WTC11 (cell line): ENCODE measurements around the gene GRPEL1. TPM values are rescaled to one million over a fixed set of nuclear protein-coding genes. Genes with fewer than 3 reads are reported as not detected.

Source experiments
- ATAC-seq: fragments of 200-7000 bp; cut with Tn5 transposase; 2 replicates; pipeline ENCODE4 v1.10.0; 2021; ENCODE audit warnings: mild to moderate bottlenecking, moderate library complexity
- CTCF ChIA-PET: fragments of 300-600 bp; sonication (Branson Sonifier 250); formaldehyde crosslinking; loops from one replicate; lab custom pipeline; 2021; ENCODE audit warnings: antibody characterized with exemption; lab: Charles Lee
- POLR2A ChIA-PET: fragments of 350-600 bp; sonication (Branson Sonifier 250); formaldehyde crosslinking; loops from one replicate; lab custom pipeline; 2021; ENCODE audit warnings: antibody characterized with exemption; lab: Charles Lee
- DNase-seq: peaks from one replicate; pipeline ENCODE4 v3.0.0; 2021; ENCODE audit warnings: low spot score
- H3K27ac Mint-ChIP-seq: 2 replicates; pipeline ENCODE4 v1.8.0; 2021; ENCODE audit warnings: mixed read lengths
- H3K27me3 Mint-ChIP-seq: 2 replicates; pipeline ENCODE4 v1.8.0; 2021; ENCODE audit warnings: low read depth, mild to moderate bottlenecking, moderate library complexity, mixed read lengths
- H3K36me3 Mint-ChIP-seq: 2 replicates; pipeline ENCODE4 v1.8.0; 2021; ENCODE audit warnings: mixed read lengths
- H3K4me1 Mint-ChIP-seq: 2 replicates; pipeline ENCODE4 v1.8.0; 2022; ENCODE audit warnings: mixed read lengths
- H3K4me3 Mint-ChIP-seq: 2 replicates; pipeline ENCODE4 v1.8.0; 2021; ENCODE audit warnings: mild to moderate bottlenecking, moderate library complexity, mixed read lengths
- H3K9me3 Mint-ChIP-seq: 2 replicates; pipeline ENCODE4 v1.8.0; 2021; ENCODE audit warnings: mixed read lengths
- CREM ChIP-seq: sonication (generic); formaldehyde crosslinking; IDR thresholded peaks from 2 replicates; pipeline ENCODE4 v1.8.1; 2022; ENCODE audit warnings: mild to moderate bottlenecking, missing genetic modification reagents, moderate library complexity
- ELF4 ChIP-seq: sonication (generic); formaldehyde crosslinking; IDR thresholded peaks from 2 replicates; pipeline ENCODE4 v1.8.1; 2022; ENCODE audit warnings: low read depth, mild to moderate bottlenecking, moderate library complexity, missing genetic modification reagents
- FOXJ3 ChIP-seq: sonication (generic); formaldehyde crosslinking; IDR thresholded peaks from 2 replicates; pipeline ENCODE4 v1.9.0; 2021; ENCODE audit warnings: missing genetic modification reagents, mild to moderate bottlenecking, borderline replicate concordance
- FOXP1 ChIP-seq: sonication (generic); formaldehyde crosslinking; IDR thresholded peaks from 2 replicates; pipeline ENCODE4 v1.8.0; 2022; ENCODE audit warnings: missing genetic modification reagents, mild to moderate bottlenecking, moderate library complexity, borderline replicate concordance
- GTF2I ChIP-seq: fragments of 250-450 bp; sonication (Bioruptor Pico); conservative IDR thresholded peaks from 2 replicates; pipeline ENCODE4 v1.4.0; 2021; ENCODE audit warnings: mild to moderate bottlenecking
- KAT7 ChIP-seq: sonication (generic); formaldehyde crosslinking; IDR thresholded peaks from 2 replicates; pipeline ENCODE4 v1.8.1; 2023; ENCODE audit warnings: missing genetic modification reagents, mild to moderate bottlenecking, borderline replicate concordance
- MAX ChIP-seq: sonication (generic); formaldehyde crosslinking; IDR thresholded peaks from 2 replicates; pipeline ENCODE4 v1.8.0; 2022; ENCODE audit warnings: mild to moderate bottlenecking, missing genetic modification reagents
- RELA ChIP-seq: sonication (generic); formaldehyde crosslinking; IDR thresholded peaks from 2 replicates; pipeline ENCODE4 v1.8.1; 2022; ENCODE audit warnings: missing genetic modification reagents, mild to moderate bottlenecking, borderline replicate concordance
- SMAD3 ChIP-seq: sonication (generic); formaldehyde crosslinking; IDR thresholded peaks from 2 replicates; pipeline ENCODE4 v1.8.0; 2022; ENCODE audit warnings: missing genetic modification reagents, mild to moderate bottlenecking, borderline replicate concordance
- TEAD4 ChIP-seq: sonication (generic); formaldehyde crosslinking; IDR thresholded peaks from 2 replicates; pipeline ENCODE4 v1.8.0; 2022; ENCODE audit warnings: mild to moderate bottlenecking, missing genetic modification reagents
- ZNF121 ChIP-seq: sonication (generic); formaldehyde crosslinking; IDR thresholded peaks from 2 replicates; pipeline ENCODE4 v1.8.0; 2023; ENCODE audit warnings: missing genetic modification reagents
- ZNF396 ChIP-seq: fragments of 250-450 bp; sonication (Bioruptor Pico); IDR thresholded peaks from 2 replicates; pipeline ENCODE4 v1.8.0; 2021; ENCODE audit warnings: mild to moderate bottlenecking, moderate library complexity, borderline replicate concordance
- ZNF416 ChIP-seq: fragments of 250-450 bp; sonication (Bioruptor Pico); IDR thresholded peaks from 2 replicates; pipeline ENCODE4 v1.9.0; 2021; ENCODE audit warnings: mild to moderate bottlenecking, inconsistent platforms
- ZNF423 ChIP-seq: fragments of 250-450 bp; sonication (Bioruptor Pico); IDR thresholded peaks from 2 replicates; pipeline ENCODE4 v2.1.2; 2022; ENCODE audit warnings: mild to moderate bottlenecking, moderate library complexity
- ZSCAN18 ChIP-seq: fragments of 250-450 bp; sonication (Bioruptor Pico); IDR thresholded peaks from 2 replicates; pipeline ENCODE4 v2.1.2; 2022; ENCODE audit warnings: mild to moderate bottlenecking, moderate library complexity
- total RNA-seq: library from RNA; stranded (reverse); gene quantifications from 3 replicates; pipeline ENCODE4 v1.2.3, GENCODE V29; 2021
- TF ChIP-seq, protein P1 (sequence below): fragments of 200-600 bp; IDR thresholded peaks from 2 replicates; pipeline ENCODE4 v1.8.0; 2022; ENCODE audit warnings: antibody characterized with exemption
- TF ChIP-seq, protein P2 (sequence below): sonication (generic); formaldehyde crosslinking; IDR thresholded peaks from 2 replicates; pipeline ENCODE4 v1.8.1; 2023; ENCODE audit warnings: mild to moderate bottlenecking, missing genetic modification reagents
- TF ChIP-seq, protein P3 (sequence below): sonication (generic); formaldehyde crosslinking; IDR thresholded peaks from 2 replicates; pipeline ENCODE4 v1.8.0; 2022; ENCODE audit warnings: mild to moderate bottlenecking, missing genetic modification reagents
- TF ChIP-seq, protein P4 (sequence below): sonication (generic); formaldehyde crosslinking; IDR thresholded peaks from 2 replicates; pipeline ENCODE4 v1.8.1; 2022; ENCODE audit warnings: low read depth, mild to moderate bottlenecking, moderate library complexity, missing genetic modification reagents, borderline replicate concordance
- TF ChIP-seq, protein P5 (sequence below): sonication (generic); formaldehyde crosslinking; IDR thresholded peaks from 2 replicates; pipeline ENCODE4 v1.8.0; 2023; ENCODE audit warnings: mild to moderate bottlenecking, missing genetic modification reagents
- TF ChIP-seq, protein P6 (sequence below): sonication (generic); formaldehyde crosslinking; IDR thresholded peaks from 2 replicates; pipeline ENCODE4 v1.8.1; 2023; ENCODE audit warnings: mild to moderate bottlenecking, missing genetic modification reagents, moderate library complexity

Gene GRPEL1
- total RNA-seq, 1 experiment from 2014 or later: 50.0 TPM

DNA sequence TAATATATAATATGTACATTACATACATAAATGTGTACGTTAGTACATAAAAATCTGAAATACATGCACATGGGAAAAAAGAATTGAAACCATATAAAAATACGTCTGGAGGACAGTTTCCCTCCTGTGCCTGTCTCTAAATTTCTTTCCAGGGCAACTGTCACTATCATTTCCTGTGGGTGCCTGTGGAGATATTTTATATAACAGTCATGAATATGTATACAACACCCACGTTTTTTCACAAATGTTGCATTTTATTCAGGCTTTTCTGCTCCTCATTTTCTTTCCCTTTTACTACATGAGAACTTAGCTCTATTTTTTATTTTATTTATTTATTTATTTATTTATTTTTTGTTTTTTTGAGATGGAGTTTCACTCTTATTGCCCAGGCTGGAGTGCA, 24.2 kb upstream of the GRPEL1 start (continued):
- no peak for TF ChIP-seq ZNF423
- TF ChIP-seq, protein P1, sequence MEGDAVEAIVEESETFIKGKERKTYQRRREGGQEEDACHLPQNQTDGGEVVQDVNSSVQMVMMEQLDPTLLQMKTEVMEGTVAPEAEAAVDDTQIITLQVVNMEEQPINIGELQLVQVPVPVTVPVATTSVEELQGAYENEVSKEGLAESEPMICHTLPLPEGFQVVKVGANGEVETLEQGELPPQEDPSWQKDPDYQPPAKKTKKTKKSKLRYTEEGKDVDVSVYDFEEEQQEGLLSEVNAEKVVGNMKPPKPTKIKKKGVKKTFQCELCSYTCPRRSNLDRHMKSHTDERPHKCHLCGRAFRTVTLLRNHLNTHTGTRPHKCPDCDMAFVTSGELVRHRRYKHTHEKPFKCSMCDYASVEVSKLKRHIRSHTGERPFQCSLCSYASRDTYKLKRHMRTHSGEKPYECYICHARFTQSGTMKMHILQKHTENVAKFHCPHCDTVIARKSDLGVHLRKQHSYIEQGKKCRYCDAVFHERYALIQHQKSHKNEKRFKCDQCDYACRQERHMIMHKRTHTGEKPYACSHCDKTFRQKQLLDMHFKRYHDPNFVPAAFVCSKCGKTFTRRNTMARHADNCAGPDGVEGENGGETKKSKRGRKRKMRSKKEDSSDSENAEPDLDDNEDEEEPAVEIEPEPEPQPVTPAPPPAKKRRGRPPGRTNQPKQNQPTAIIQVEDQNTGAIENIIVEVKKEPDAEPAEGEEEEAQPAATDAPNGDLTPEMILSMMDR: no peak

DNA sequence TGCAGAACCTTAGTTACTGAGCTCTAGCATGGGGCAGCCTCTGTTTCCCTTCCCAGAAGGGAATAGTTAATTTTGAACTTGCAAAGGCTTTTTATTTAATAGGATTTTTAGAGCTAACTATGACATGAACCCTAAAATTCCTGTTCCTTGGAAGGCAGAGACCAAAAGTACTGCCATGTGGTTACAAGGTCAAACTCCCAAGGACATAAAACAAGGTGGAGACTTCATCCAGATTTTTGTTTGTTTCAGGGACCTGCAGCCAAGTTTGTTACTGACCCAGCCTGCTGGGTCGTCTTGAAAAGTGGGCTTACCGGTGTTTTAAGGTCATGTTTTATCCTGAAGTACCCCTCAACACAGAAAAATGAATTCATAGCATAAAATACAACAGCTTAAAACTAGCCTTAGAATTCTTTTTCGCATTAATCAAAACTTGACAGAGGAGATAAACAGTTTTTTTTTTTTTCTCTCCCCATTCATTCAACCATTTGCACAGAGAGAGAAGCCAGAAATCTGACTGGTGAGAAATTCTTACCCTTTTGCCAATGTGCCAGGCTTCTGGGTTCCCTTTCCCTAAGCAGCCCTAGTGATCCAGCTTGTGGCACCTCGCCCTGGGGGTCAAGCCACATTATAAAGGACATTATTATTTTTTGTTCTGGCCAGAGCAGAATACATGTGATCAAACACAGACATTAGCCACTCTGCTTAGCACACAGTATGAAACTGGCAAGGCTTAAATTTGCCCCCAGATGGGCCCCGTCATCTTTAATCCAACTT, 21.5 kb upstream of the GRPEL1 start:
- Mint-ChIP-seq H3K4me3 (no peak overlapping the region), H3K27ac (no peak overlapping the region), H3K9me3 (peaks cover 18% of the 10 kb centered on the region), H3K4me1 (no peaks in the 10 kb centered on the region; the same call in 1 of the 2 replicates), H3K36me3 (peaks cover 6% of the 10 kb centered on the region), H3K27me3 (peaks cover 97% of the 10 kb centered on the region)
- POLR2A ChIA-PET: no interaction called here
- ATAC-seq: no peak
- no peak for TF ChIP-seq RELA (CRISPR knock-in tag)
- TF ChIP-seq ZNF121 (CRISPR knock-in tag): no peak
- TF ChIP-seq, protein P2, sequence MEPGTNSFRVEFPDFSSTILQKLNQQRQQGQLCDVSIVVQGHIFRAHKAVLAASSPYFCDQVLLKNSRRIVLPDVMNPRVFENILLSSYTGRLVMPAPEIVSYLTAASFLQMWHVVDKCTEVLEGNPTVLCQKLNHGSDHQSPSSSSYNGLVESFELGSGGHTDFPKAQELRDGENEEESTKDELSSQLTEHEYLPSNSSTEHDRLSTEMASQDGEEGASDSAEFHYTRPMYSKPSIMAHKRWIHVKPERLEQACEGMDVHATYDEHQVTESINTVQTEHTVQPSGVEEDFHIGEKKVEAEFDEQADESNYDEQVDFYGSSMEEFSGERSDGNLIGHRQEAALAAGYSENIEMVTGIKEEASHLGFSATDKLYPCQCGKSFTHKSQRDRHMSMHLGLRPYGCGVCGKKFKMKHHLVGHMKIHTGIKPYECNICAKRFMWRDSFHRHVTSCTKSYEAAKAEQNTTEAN (CRISPR knock-in tag): no peak
- TF ChIP-seq CREM (CRISPR knock-in tag): no peak
- TF ChIP-seq TEAD4: no peak
- TF ChIP-seq ZNF396 (CRISPR knock-in tag): no peak
- TF ChIP-seq GTF2I (CRISPR knock-in tag): no peak
- no peak for TF ChIP-seq FOXJ3 (CRISPR knock-in tag)
- TF ChIP-seq ZNF416: no peak
- TF ChIP-seq ELF4 (CRISPR knock-in tag): no peak
- TF ChIP-seq KAT7 (CRISPR knock-in tag): no peak
- TF ChIP-seq, protein P3, sequence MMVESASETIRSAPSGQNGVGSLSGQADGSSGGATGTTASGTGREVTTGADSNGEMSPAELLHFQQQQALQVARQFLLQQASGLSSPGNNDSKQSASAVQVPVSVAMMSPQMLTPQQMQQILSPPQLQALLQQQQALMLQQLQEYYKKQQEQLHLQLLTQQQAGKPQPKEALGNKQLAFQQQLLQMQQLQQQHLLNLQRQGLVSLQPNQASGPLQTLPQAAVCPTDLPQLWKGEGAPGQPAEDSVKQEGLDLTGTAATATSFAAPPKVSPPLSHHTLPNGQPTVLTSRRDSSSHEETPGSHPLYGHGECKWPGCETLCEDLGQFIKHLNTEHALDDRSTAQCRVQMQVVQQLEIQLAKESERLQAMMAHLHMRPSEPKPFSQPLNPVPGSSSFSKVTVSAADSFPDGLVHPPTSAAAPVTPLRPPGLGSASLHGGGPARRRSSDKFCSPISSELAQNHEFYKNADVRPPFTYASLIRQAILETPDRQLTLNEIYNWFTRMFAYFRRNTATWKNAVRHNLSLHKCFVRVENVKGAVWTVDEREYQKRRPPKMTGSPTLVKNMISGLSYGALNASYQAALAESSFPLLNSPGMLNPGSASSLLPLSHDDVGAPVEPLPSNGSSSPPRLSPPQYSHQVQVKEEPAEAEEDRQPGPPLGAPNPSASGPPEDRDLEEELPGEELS (CRISPR knock-in tag): no peak
- no peak for TF ChIP-seq ZSCAN18
- TF ChIP-seq SMAD3 (CRISPR knock-in tag): no peak
- no peak for TF ChIP-seq MAX (CRISPR knock-in tag)
- TF ChIP-seq, protein P4, sequence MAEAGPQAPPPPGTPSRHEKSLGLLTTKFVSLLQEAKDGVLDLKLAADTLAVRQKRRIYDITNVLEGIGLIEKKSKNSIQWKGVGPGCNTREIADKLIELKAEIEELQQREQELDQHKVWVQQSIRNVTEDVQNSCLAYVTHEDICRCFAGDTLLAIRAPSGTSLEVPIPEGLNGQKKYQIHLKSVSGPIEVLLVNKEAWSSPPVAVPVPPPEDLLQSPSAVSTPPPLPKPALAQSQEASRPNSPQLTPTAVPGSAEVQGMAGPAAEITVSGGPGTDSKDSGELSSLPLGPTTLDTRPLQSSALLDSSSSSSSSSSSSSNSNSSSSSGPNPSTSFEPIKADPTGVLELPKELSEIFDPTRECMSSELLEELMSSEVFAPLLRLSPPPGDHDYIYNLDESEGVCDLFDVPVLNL (CRISPR knock-in tag): no peak
- TF ChIP-seq, protein P5, sequence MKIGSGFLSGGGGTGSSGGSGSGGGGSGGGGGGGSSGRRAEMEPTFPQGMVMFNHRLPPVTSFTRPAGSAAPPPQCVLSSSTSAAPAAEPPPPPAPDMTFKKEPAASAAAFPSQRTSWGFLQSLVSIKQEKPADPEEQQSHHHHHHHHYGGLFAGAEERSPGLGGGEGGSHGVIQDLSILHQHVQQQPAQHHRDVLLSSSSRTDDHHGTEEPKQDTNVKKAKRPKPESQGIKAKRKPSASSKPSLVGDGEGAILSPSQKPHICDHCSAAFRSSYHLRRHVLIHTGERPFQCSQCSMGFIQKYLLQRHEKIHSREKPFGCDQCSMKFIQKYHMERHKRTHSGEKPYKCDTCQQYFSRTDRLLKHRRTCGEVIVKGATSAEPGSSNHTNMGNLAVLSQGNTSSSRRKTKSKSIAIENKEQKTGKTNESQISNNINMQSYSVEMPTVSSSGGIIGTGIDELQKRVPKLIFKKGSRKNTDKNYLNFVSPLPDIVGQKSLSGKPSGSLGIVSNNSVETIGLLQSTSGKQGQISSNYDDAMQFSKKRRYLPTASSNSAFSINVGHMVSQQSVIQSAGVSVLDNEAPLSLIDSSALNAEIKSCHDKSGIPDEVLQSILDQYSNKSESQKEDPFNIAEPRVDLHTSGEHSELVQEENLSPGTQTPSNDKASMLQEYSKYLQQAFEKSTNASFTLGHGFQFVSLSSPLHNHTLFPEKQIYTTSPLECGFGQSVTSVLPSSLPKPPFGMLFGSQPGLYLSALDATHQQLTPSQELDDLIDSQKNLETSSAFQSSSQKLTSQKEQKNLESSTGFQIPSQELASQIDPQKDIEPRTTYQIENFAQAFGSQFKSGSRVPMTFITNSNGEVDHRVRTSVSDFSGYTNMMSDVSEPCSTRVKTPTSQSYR (CRISPR knock-in tag): no peak
- TF ChIP-seq FOXP1: no peak
- TF ChIP-seq, protein P6, sequence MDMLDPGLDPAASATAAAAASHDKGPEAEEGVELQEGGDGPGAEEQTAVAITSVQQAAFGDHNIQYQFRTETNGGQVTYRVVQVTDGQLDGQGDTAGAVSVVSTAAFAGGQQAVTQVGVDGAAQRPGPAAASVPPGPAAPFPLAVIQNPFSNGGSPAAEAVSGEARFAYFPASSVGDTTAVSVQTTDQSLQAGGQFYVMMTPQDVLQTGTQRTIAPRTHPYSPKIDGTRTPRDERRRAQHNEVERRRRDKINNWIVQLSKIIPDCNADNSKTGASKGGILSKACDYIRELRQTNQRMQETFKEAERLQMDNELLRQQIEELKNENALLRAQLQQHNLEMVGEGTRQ (CRISPR knock-in tag): no peak
- CTCF ChIA-PET: interaction anchor here (1.0 to 1.8 kb wide), 4 partner anchors 8 to 19 kb away, joined by 3 to 5 read pairs (median 4); no protein-coding TSS in a partner anchor
- no peak for DNase-seq
